Lower leg skin (tissue), 4 donors: ENCODE measurements around the gene ACSF3. TPM values are rescaled to one million over a fixed set of nuclear protein-coding genes. Genes with fewer than 3 reads are reported as not detected.

Experiments
- DNase-seq, 2 donors: peaks; one replicate each; pipeline ENCODE4 v3.0.0-alpha.2; 2019; ENCODE audit warnings: low spot score in 2 of 2
- H3K4me3 ChIP-seq: fragments of 200-600 bp; sonication (generic); 2 replicates; pipeline ENCODE4 v1.5.1; 2017; ENCODE audit warnings: mild to moderate bottlenecking, low read depth; ENCODE audit not compliant: poor library complexity, severe bottlenecking
- CTCF ChIP-seq, 3 donors: fragments of 450-650 bp; IDR thresholded peaks; one replicate each; pipeline ENCODE4 v1.5.1; 2016; ENCODE audit warnings: antibody characterized with exemption in 3 of 3, mild to moderate bottlenecking in 3 of 3, moderate library complexity in 2 of 3
- POLR2A ChIP-seq, 2 donors: fragments of 450-650 bp; IDR thresholded peaks; one replicate each; pipeline ENCODE4 v1.6.1; 2016 to 2017; ENCODE audit warnings: antibody characterized with exemption in 2 of 2, mild to moderate bottlenecking in 1 of 2, moderate library complexity in 1 of 2
- WGBS, 2 donors: methylation state at CpG; one replicate each; pipeline ENCODE4 v1.1.5; 2018; 5-methylcytosine and 5-hydroxymethylcytosine counted together
- intact Hi-C: fragments of 100-400 bp; cut with DNase I; formaldehyde crosslinking; loops from one replicate; pipeline ENCODE4 v1.15.0; 2023; ENCODE audit warnings: low total_unique reads
- total RNA-seq, 4 donors: library from RNA; depleted of rRNA; stranded (reverse); fragments of >200 nt; gene quantifications; one replicate each; pipeline ENCODE4 v1.1.0, GENCODE V29; 2016

Gene ACSF3
- total RNA-seq, 4 donors from 2014 or later: 22.7 to 42.3 (median 34.4) TPM

DNA sequence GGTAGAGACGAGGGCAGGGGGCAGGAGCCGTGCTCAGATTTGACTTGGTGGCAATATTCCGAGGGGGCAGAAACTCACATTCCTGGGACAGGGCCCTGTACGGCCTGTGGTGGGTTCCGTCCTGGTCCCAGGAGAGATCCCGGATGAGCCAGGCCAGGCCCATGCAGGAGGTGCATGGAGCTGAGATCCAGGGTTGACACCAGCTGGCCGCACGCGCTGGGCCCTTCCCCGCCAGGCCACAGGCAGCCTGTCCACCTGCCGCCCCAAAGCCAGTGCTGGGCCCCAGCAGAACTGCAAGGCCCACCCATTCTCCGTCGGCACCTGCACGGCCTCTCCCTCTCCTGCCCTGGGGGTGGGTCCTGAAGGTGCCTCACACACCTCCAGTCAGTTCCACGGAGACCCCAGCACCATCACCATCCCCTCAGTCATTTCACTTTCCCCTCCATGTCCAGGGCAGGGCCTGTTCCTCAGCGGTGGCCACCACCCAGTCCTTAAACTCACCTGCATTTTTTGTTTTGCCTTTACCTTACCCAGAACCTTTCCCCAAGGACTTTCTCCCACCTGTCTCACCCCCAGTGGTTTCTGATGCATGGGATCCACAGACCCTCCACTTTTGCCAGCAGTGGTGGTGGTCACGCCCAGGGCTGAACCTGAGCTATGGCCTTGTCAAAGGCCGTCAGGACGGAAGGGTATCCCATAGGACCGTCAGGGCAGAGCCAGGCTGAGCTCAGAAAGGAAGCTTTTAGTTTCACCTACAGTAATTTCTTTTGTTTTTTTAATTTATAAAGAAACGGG, 52.8 kb downstream of the ACSF3 start:
- TF ChIP-seq POLR2A (IDR thresholded peaks at IDR 0.05) (no peak), CTCF (IDR thresholded peaks at IDR 0.05) (no peak)
- intact Hi-C loops: no loop called here
- H3K4me3 ChIP-seq: no peak overlapping the region
- no peak for DNase-seq
- WGBS, 2 donors: 98 to 99% methylated on average over 18 to 21 of the region's 21 CpGs

- TF ChIP-seq CTCF (IDR thresholded peaks at IDR 0.05): no peak
- TF ChIP-seq POLR2A (IDR thresholded peaks at IDR 0.05): no peak
- H3K4me3 ChIP-seq: no peak overlapping the region
- 83 to 90% methylated on average over 10 of the region's 11 CpGs for WGBS, 2 donors
- no peak for DNase-seq
- intact Hi-C loops: no loop called here
Measured at GRCh38 chr16:89147085-89147817, 53.6 kb downstream of the ACSF3 start.

DNA sequence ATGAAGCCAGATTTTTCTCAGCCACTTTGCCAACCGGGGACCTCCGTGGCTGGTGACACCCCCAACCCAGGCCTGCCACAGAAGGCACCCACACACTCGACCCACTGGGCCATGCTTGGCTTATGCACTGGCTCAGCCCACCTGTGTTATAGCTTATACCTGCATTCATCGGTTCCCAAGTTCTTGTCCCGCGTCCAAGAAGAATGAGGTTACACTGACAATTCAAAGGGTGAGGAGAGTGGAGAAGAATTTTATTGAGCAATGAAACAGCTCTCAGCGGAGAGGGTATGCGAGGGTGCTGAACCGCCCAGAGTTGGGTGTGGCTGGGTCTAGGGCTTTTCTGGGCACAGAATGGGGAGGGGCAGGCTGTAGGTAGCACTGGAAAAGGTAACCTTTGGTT, 55.7 kb downstream of the ACSF3 start:
- 81 to 86% methylated on average over 9 of the region's 9 CpGs for WGBS, 2 donors
- TF ChIP-seq POLR2A (IDR thresholded peaks at IDR 0.05) (no peak), CTCF (IDR thresholded peaks at IDR 0.05) (no peak)
- intact Hi-C loops: no loop called here
- H3K4me3 ChIP-seq: no peak overlapping the region
- DNase-seq: no peak

DNA sequence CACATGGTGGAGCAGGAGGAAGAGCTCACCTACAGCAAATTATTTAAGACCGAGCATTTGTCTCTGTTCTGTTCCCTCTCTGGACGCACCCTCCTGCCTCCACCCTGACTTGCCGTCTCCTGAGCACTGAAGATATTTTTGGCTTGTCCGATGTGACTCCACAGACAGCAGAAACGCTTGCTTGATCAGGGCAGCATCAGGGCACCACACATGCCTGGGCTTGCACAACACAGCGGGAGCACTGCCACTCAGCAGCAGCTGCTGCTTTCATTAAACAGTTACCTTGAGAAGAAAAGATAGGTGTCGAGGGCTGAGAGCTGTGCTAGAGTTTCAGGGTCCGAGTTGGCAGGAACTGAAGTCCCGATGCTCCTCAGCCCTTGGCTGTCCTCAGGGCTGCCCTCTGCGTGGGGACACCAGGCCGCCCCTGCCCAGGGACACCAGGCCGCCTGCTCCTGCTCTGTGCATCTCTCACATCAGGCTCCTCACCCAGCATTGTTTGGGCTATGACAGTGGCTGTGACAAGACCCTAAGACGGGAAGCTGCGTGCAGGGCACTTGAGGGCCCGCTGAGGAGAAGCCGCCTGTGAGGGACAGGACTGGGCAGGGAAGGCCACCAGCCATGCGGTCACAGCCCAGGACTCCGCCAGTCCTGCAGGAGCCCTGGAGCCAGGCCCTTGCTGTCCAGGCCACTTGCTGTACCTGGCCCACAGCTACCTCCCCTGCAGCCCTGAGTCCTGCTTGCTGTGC, 56.6 kb downstream of the ACSF3 start:
- 78 to 79% methylated on average over 13 to 18 of the region's 18 CpGs for WGBS, 2 donors
- DNase-seq: no peak
- intact Hi-C loops: no loop called here
- TF ChIP-seq POLR2A (IDR thresholded peaks at IDR 0.05) (no peak), CTCF (IDR thresholded peaks at IDR 0.05) (no peak)
- no peak overlapping the region for H3K4me3 ChIP-seq

DNA sequence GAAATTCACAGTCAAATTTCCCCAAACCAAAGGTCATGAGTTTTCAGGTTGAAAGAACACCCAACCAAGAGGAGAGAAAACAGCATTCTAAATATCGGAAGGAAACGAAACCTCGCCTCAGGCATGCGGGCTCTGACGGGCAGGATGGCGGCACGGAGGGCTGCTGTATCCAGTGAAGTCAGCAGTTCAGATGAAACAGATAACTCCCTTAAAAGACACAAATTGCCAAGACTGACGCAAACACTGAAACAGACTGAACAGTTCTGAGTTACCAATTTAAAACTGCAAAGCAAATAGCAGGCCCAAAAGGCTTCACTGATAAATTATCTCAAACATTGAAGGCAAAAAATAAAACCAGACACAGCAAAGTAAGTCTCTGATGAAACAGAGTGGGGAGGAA, 57.3 kb downstream of the ACSF3 start:
- DNase-seq: no peak
- H3K4me3 ChIP-seq: no peak overlapping the region
- TF ChIP-seq POLR2A (IDR thresholded peaks at IDR 0.05): no peak
- no peak for TF ChIP-seq CTCF (IDR thresholded peaks at IDR 0.05)
- WGBS, 2 donors: 86 to 97% methylated on average over 8 of the region's 8 CpGs
- intact Hi-C loops: no loop called here
